SK-N-SH (cell line): ENCODE measurements around the gene ABHD6. TPM values are rescaled to one million over a fixed set of nuclear protein-coding genes. Genes with fewer than 3 reads are reported as not detected.

Source experiments
- CTCF ChIA-PET: fragments of 300-600, 350-600 bp; formaldehyde crosslinking; extraction: SDS; loops from one replicate; lab custom pipeline; 2021; lab: Yijun Ruan, JAX
- POLR2A ChIA-PET: fragments of 350-600 bp; sonication (Branson Sonifier 250); formaldehyde crosslinking; extraction: SDS; loops from one replicate; lab custom pipeline; 2020; ENCODE audit warnings: antibody characterized with exemption, inconsistent platforms; lab: Yijun Ruan, JAX
- DNase-seq: peaks from one replicate; pipeline ENCODE4 v3.0.0; 2012
- H2AFZ ChIP-seq: fragments of 200-600 bp; sonication (generic); 2 replicates; pipeline ENCODE4 v1.8.1; 2016; ENCODE audit warnings: antibody characterized with exemption, mild to moderate bottlenecking, low read depth
- H3F3A ChIP-seq: fragments of 200-600 bp; sonication (generic); replicated peaks from 2 replicates; pipeline ENCODE3; 2016; ENCODE audit warnings: antibody characterized with exemption, mild to moderate bottlenecking; ENCODE audit not compliant: insufficient read depth
- H3K27ac ChIP-seq, 2 experiments: fragments of 200-500 bp in 1 of 2; fragments of 200-600 bp in 1 of 2; sonication (Bioruptor generic) in 1 of 2; sonication (generic), shearing (Covaris generic) in 1 of 2; 2 replicates each; pipeline versions ENCODE4 v1.5.1 to v1.6.1; 2014 to 2016; ENCODE audit warnings: low read depth in 2 of 2, inconsistent platforms in 1 of 2, low read length in 1 of 2, mild to moderate bottlenecking in 1 of 2, mixed read lengths in 1 of 2
- H3K27me3 ChIP-seq: fragments of 200-600 bp; sonication (generic), shearing (Covaris generic); 2 replicates; pipeline ENCODE4 v1.6.1; 2016; ENCODE audit warnings: mixed run types; ENCODE audit not compliant: insufficient read depth
- H3K36me3 ChIP-seq, 2 experiments: fragments of 200-500 bp in 1 of 2; fragments of 200-600 bp in 1 of 2; sonication (Bioruptor generic) in 1 of 2; sonication (generic) in 1 of 2; replicated peaks in 1 of 2; 2 replicates each; pipeline versions ENCODE3 to v1.5.1; 2014 to 2016; ENCODE audit warnings: low read length in 1 of 2, mild to moderate bottlenecking in 1 of 2; ENCODE audit not compliant: insufficient read depth in 2 of 2, control insufficient read depth in 1 of 2
- H3K4me1 ChIP-seq, 2 experiments: fragments of 200-500 bp in 1 of 2; fragments of 200-600 bp in 1 of 2; sonication (Bioruptor generic) in 1 of 2; sonication (generic), shearing (Covaris generic) in 1 of 2; 2 replicates each; pipeline versions ENCODE4 v1.5.1 to v1.6.1; 2014 to 2016; ENCODE audit warnings: low read depth in 1 of 2, low read length in 1 of 2, mixed run types in 1 of 2; ENCODE audit not compliant: insufficient read depth in 2 of 2, control insufficient read depth in 1 of 2
- H3K4me2 ChIP-seq: fragments of 200-600 bp; sonication (generic), shearing (Covaris generic); 2 replicates; pipeline ENCODE4 v1.6.1; 2017; ENCODE audit warnings: mixed run types
- H3K4me3 ChIP-seq, 2 experiments: fragments of 200-500 bp in 1 of 2; fragments of 200-600 bp in 1 of 2; sonication (Bioruptor generic) in 1 of 2; sonication (generic), shearing (Covaris generic) in 1 of 2; 2 replicates each; pipeline versions ENCODE4 v1.5.1 to v1.8.1; 2014 to 2016; ENCODE audit warnings: low read depth in 2 of 2, inconsistent platforms in 1 of 2, low read length in 1 of 2, mild to moderate bottlenecking in 1 of 2, mixed read lengths in 1 of 2, moderate library complexity in 1 of 2
- H3K79me2 ChIP-seq: fragments of 200-600 bp; sonication (generic); 2 replicates; pipeline ENCODE4 v1.8.1; 2017; ENCODE audit warnings: mild to moderate bottlenecking; ENCODE audit not compliant: insufficient read depth
- H3K9ac ChIP-seq: fragments of 200-600 bp; sonication (generic); 2 replicates; pipeline ENCODE4 v1.6.1; 2017; ENCODE audit warnings: mixed run types
- H3K9me2 ChIP-seq: fragments of 200-600 bp; sonication (generic); 2 replicates; pipeline ENCODE4 v1.6.1; 2017; ENCODE audit warnings: mixed run types
- H3K9me3 ChIP-seq: fragments of 200-600 bp; sonication (generic); 2 replicates; pipeline ENCODE4 v1.6.1; 2017; ENCODE audit warnings: mixed run types, mild to moderate bottlenecking, moderate library complexity
- H4K20me1 ChIP-seq: fragments of 200-600 bp; sonication (generic); 2 replicates; pipeline ENCODE4 v1.6.1; 2017; ENCODE audit warnings: mild to moderate bottlenecking, mixed run types; ENCODE audit not compliant: insufficient read depth
- EZH2phosphoT487 ChIP-seq: fragments of 200-600 bp; sonication (generic); IDR thresholded peaks from 2 replicates; pipeline ENCODE4 v1.6.1; 2017; ENCODE audit warnings: low read depth, mixed run types, mild to moderate bottlenecking, antibody characterized with exemption, moderate library complexity, borderline replicate concordance
- FOXJ3 ChIP-seq: sonication (generic); formaldehyde crosslinking; IDR thresholded peaks from 2 replicates; pipeline ENCODE4 v1.5.1; 2020; ENCODE audit warnings: mild to moderate bottlenecking, missing genetic modification reagents
- JUND ChIP-seq: IDR thresholded peaks from 2 replicates; pipeline ENCODE4 v1.4.0; 2012
- MXI1 ChIP-seq: IDR thresholded peaks from 2 replicates; pipeline ENCODE4 v1.6.1; 2012; ENCODE audit warnings: mild to moderate bottlenecking, low read depth, low read length, improper control_type of control experiment
- RAD21 ChIP-seq: IDR thresholded peaks from 2 replicates; pipeline ENCODE4 v1.6.1; 2012; ENCODE audit warnings: mild to moderate bottlenecking, low read length
- RXRA ChIP-seq: IDR thresholded peaks from 2 replicates; pipeline ENCODE4 v1.4.0; 2012; ENCODE audit warnings: low read depth, mild to moderate bottlenecking, borderline replicate concordance
- TAF1 ChIP-seq: IDR thresholded peaks from 2 replicates; pipeline ENCODE4 v1.6.1; 2012; ENCODE audit warnings: low read depth, mild to moderate bottlenecking, low read length, moderate library complexity, borderline replicate concordance
- USF2 ChIP-seq: fragments of 150-350 bp; IDR thresholded peaks from 2 replicates; pipeline ENCODE4 v1.6.1; 2017; ENCODE audit warnings: antibody characterized with exemption, low read length, low read depth, borderline replicate concordance
- WGBS: methylation state at CpG from one replicate; pipeline ENCODE4 v1.1.6; 2017; ENCODE audit warnings: low lambda C conversion rate; 5-methylcytosine and 5-hydroxymethylcytosine counted together
- polyA plus RNA-seq, 3 experiments: library from polyadenylated mRNA; depleted of rRNA; stranded (reverse); fragments of >200 nt; gene quantifications; 2 replicates each; pipeline ENCODE4 v1.2.3, GENCODE V29; 2012
- TF ChIP-seq, protein P1 (sequence below): IDR thresholded peaks from 2 replicates; pipeline ENCODE4; 2012
- TF ChIP-seq, protein P2 (sequence below): fragments of 150-350 bp; IDR thresholded peaks from 2 replicates; pipeline ENCODE4 v1.6.1; 2016; ENCODE audit warnings: mild to moderate bottlenecking, low read depth, low read length
- TF ChIP-seq, protein P3 (sequence below): fragments of 200-600 bp; sonication (generic); IDR thresholded peaks from 2 replicates; pipeline ENCODE4 v1.6.1; 2017; ENCODE audit warnings: antibody characterized with exemption, mild to moderate bottlenecking, moderate library complexity

ABHD6 gene
- polyA plus RNA-seq, 1 of the 3 experiments (the other 2 are of a cell fraction): 10.7 TPM

DNA sequence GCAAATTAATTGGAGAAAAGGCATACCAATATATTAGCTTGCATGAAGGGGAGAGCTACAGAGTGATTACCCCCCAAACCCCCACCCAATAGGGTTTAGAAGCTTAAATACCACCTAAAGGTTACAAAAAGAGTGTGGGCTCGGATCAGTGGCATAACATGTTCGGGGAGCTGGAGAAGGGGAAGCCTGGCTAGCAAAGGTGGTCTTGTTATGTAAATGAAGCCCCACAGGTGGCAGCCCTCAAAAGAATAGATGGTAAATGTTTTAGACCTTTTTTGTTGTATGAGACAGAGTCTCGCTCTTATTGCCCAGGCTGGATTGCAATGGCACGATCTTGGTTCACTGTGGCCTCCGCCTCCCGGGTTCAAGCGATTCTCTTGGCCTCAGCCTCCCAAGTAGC, 84.2 kb downstream of the ABHD6 start:
- H3K27ac ChIP-seq: no peak overlapping the region
- peaks cover 26% of the 10 kb centered on the region in 2 experiments for H3K36me3 ChIP-seq
- no peaks in the 10 kb centered on the region for H3K27me3 ChIP-seq
- H3F3A ChIP-seq: peaks cover 22% of the 10 kb centered on the region
- peaks cover 0 to 8% of the 10 kb centered on the region in 2 experiments; a peak in 1 of 4 replicates for H3K4me1 ChIP-seq
- TF ChIP-seq MXI1: no peak
- TF ChIP-seq, protein P1, sequence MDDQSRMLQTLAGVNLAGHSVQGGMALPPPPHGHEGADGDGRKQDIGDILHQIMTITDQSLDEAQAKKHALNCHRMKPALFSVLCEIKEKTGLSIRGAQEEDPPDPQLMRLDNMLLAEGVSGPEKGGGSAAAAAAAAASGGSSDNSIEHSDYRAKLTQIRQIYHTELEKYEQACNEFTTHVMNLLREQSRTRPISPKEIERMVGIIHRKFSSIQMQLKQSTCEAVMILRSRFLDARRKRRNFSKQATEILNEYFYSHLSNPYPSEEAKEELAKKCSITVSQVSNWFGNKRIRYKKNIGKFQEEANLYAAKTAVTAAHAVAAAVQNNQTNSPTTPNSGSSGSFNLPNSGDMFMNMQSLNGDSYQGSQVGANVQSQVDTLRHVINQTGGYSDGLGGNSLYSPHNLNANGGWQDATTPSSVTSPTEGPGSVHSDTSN: no peak
- no peak for TF ChIP-seq JUND
- no peak for TF ChIP-seq EZH2phosphoT487
- no peak for TF ChIP-seq RAD21
- no peaks in the 10 kb centered on the region for H3K79me2 ChIP-seq
- DNase-seq: no peak
- H2AFZ ChIP-seq: no peak overlapping the region
- no peak overlapping the region for H3K4me3 ChIP-seq
- CTCF ChIA-PET: interaction anchor here (0.7 to 3.0 kb wide), 13 partner anchors 14 to 210 kb away, joined by 3 to 25 read pairs (median 3); partner anchors contain the start of genes ABHD6, HTD2, KCTD6 and RPP14
- H3K9ac ChIP-seq: no peak overlapping the region
- POLR2A ChIA-PET: no interaction called here
- H3K9me2 ChIP-seq: no peaks in the 10 kb centered on the region
- WGBS: 96% methylated on average over 7 of the region's 7 CpGs
- no peaks in the 10 kb centered on the region for H4K20me1 ChIP-seq
- H3K9me3 ChIP-seq: no peaks in the 10 kb centered on the region
- no peak overlapping the region for H3K4me2 ChIP-seq

DNA sequence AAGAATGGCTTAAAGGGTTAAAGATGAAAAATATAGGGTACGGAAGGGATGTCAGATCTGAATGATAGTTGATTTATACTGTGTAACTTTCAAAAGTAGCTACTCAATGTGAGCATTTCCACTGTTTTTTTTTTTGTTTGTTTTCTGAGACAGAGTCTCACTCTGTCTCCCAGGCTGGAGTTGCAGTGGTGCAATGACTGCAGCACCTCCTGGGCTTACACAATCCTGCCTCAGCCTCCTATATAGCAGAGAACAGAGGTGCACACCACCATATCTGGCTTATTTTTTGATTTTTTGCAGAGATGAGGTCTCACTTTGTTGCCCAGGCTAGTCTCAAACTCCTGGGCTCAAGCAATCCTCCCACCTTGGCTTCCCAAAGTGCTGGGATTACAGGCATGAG, 85.2 kb downstream of the ABHD6 start:
- no peak overlapping the region for H3K4me2 ChIP-seq
- TF ChIP-seq, protein P2, sequence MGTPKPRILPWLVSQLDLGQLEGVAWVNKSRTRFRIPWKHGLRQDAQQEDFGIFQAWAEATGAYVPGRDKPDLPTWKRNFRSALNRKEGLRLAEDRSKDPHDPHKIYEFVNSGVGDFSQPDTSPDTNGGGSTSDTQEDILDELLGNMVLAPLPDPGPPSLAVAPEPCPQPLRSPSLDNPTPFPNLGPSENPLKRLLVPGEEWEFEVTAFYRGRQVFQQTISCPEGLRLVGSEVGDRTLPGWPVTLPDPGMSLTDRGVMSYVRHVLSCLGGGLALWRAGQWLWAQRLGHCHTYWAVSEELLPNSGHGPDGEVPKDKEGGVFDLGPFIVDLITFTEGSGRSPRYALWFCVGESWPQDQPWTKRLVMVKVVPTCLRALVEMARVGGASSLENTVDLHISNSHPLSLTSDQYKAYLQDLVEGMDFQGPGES: no peak
- TF ChIP-seq JUND (no peak), FOXJ3 (no peak), RXRA (no peak), USF2 (no peak), TAF1 (no peak)
- TF ChIP-seq, protein P1: no peak
- TF ChIP-seq, protein P3, sequence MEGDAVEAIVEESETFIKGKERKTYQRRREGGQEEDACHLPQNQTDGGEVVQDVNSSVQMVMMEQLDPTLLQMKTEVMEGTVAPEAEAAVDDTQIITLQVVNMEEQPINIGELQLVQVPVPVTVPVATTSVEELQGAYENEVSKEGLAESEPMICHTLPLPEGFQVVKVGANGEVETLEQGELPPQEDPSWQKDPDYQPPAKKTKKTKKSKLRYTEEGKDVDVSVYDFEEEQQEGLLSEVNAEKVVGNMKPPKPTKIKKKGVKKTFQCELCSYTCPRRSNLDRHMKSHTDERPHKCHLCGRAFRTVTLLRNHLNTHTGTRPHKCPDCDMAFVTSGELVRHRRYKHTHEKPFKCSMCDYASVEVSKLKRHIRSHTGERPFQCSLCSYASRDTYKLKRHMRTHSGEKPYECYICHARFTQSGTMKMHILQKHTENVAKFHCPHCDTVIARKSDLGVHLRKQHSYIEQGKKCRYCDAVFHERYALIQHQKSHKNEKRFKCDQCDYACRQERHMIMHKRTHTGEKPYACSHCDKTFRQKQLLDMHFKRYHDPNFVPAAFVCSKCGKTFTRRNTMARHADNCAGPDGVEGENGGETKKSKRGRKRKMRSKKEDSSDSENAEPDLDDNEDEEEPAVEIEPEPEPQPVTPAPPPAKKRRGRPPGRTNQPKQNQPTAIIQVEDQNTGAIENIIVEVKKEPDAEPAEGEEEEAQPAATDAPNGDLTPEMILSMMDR: no peak
- TF ChIP-seq, all 33 proteins: peak for 0
- Histone ChIP-seq H3K4me1 (peaks cover 0 to 8% of the 10 kb centered on the region in 2 experiments; a peak in 1 of 4 replicates), H3F3A (peaks cover 22% of the 10 kb centered on the region), H3K36me3 (peaks cover 16% of the 10 kb centered on the region in 2 experiments), H4K20me1 (no peaks in the 10 kb centered on the region), H3K27me3 (no peaks in the 10 kb centered on the region), H3K79me2 (no peaks in the 10 kb centered on the region), H3K9me2 (no peaks in the 10 kb centered on the region), H3K4me3 (no peak overlapping the region), H3K9ac (no peak overlapping the region), H3K27ac (no peak overlapping the region), H2AFZ (no peak overlapping the region), H3K9me3 (no peaks in the 10 kb centered on the region)
- CTCF ChIA-PET: interaction anchor here (1.2 to 3.0 kb wide), 5 partner anchors 15 to 106 kb away, joined by 3 to 25 read pairs (median 6); partner anchors contain the start of genes HTD2 and RPP14
- 82% methylated on average over 1 of the region's 1 CpG for WGBS
- no peak for DNase-seq
- POLR2A ChIA-PET: interaction anchor here (0.6 kb wide), 1 partner anchor 82 kb away, joined by 4 read pairs; no protein-coding TSS in a partner anchor
